HuH-7.5 (cell line): ENCODE results near the gene LYPD4.
"Not testable (repeated sequence)": the region's sequence is repeated elsewhere in the genome, so short reads cannot be mapped to it uniquely, and the experiment has no call there.

Experiments
- DNase-seq: peaks from one replicate; pipeline ENCODE4 v3.0.0; 2011; ENCODE audit warnings: low spot score

LYPD4 gene

GRCh38 chr19:41844601-41845000 is at the start of gene LYPD4:
LYPD4 (minus strand) TSS chr19:41844683; CDS start chr19:41839285, 5,398 bp downstream.
- no peak for DNase-seq

DNA sequence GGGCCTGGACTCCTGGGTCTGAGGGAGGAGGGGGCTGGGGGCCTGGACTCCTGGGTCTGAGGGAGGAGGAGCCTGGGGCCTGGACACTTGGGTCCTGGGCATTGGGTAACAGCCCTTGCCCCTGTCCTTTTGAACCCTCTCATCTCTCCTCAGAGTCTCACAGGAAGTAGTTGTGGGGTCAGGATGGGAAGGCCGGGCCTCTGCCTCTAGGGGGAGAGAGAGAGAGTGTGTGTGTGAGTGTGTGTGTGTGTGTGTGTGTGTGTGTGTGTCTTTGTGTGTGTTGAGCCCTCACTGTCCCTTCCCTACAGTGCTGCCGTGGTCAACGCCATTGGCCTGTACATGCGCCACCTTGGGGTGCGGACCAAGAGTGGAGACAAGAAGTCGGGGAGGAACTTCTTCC is 49.4 kb upstream of the LYPD4 start:
- no peak for DNase-seq

GRCh38 chr19:41892173-41892902 is 47.9 kb upstream of the LYPD4 start:
- no peak for DNase-seq

GRCh38 chr19:41890936-41891335 is 46.5 kb upstream of the LYPD4 start:
- DNase-seq: no peak

DNA sequence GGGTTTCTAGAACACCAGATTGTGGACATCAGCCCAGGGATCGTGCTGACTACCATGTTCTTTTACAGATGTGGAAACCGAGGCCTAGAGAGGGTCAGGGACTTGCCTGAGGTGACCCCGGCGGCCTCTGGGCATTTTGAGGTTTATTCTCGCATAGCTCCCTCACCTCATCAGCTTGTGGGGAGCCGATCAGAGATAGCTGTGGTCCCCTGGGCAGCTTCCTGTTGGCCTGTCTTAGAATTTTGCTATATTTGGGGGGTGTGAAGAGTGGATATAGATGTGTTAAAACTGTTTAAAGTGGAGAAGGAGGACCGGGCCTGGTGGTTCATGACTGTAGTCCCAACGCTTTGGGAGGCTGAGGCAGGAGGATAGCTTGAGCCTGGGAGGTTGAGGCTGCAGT is 45.4 kb upstream of the LYPD4 start:
- DNase-seq: no peak

GRCh38 chr19:41888926-41889325 is 44.4 kb upstream of the LYPD4 start:
- no peak for DNase-seq

DNA sequence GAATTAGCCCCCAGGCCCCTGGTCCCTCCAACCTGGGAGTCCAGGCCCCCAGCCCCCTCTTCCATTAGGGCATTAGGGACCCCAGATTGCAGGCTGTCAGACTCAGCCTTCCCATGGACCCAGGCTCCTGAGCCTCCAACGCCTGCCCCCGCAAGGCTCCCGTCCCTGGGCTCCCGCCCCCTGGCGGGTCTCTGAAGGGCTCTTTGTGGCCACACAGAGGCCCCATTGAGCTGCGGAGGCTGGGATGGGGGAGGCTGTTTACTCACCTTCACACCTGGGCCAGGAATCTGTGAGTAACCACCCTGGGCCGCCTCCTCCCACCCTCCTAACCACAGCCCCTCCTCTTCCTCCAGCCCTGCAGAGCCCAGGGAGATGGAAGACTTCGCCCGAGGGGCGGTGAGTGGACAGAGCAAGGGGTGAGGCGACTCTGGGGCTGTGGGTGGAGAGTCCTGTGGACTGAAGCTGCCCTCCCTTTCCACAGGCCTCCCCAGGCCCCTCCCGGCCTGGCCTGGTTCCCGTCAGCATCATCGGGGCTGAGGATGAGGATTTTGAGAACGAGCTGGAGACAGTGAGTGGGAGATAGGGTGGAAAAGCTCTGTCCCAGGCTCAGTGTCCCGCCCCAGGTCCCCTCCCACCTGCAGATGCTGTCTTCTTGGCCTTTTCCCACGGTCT is 43.4 kb upstream of the LYPD4 start:
- DNase-seq: peak; percentile 48

GRCh38 chr19:41886761-41887710 is 42.6 kb upstream of the LYPD4 start:
- DNase-seq: no peak

DNA sequence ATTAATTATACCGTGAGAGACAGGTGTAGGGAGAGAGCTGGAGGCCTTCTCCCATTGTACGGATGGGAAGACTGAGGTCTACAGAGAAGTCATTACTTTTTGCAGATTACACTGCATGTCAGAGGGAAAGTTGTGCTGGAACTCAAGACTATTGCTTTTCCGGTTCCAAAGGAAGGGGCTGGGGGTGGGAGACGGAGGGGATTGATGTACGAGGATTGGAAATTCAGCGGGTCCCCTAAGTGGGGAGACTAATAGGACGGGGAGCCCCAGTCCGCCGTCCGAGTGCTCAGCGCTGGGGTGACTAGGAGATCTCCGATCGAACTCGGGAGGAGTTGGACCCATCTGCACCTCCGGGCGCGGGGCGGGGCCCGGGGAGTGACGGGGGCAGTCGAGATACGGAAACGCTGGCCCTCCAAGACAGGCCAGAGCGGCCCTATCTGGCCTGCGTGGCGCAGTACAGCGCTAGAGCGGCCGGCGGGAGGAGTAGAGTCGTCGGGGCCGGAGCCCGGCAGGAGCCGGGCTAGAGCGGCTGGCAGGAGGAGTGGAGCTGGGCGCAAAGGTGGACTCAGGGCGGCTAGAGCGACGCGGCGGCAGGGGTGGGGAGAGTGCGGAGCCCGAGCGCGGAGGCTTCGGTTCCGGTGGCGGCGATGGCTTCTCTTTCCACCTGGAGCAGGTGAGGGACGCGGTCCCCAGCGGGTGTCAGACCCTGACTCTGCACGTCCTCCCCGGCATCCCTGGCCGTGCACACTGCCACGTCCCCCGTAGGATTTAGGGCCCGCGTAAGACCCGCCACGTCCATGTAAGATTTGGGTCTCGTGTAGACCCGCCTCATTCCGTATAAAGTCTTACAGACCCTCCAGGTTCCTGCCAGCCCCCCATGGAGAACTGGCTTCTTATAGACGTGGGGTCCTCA is 39.6 kb upstream of the LYPD4 start:
- peak; percentile 99 for DNase-seq

DNA sequence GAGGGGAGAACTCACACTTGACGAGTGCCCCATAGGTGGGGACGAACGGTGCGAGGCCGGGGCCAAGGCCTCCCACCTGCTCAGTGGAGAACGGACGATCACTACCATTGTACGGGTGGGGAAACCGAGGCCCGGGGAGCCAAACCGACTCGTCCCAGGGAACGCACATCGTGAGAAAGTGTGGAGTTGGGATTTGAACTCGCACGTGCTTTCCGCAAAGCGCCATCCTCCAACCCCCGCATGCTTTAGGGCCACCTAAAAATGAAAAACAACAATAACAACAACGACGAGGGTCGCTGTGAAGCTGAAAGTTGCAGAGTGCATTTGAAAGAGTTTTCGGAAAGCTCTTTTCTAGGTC is 39.0 kb upstream of the LYPD4 start:
- DNase-seq: no peak

DNA sequence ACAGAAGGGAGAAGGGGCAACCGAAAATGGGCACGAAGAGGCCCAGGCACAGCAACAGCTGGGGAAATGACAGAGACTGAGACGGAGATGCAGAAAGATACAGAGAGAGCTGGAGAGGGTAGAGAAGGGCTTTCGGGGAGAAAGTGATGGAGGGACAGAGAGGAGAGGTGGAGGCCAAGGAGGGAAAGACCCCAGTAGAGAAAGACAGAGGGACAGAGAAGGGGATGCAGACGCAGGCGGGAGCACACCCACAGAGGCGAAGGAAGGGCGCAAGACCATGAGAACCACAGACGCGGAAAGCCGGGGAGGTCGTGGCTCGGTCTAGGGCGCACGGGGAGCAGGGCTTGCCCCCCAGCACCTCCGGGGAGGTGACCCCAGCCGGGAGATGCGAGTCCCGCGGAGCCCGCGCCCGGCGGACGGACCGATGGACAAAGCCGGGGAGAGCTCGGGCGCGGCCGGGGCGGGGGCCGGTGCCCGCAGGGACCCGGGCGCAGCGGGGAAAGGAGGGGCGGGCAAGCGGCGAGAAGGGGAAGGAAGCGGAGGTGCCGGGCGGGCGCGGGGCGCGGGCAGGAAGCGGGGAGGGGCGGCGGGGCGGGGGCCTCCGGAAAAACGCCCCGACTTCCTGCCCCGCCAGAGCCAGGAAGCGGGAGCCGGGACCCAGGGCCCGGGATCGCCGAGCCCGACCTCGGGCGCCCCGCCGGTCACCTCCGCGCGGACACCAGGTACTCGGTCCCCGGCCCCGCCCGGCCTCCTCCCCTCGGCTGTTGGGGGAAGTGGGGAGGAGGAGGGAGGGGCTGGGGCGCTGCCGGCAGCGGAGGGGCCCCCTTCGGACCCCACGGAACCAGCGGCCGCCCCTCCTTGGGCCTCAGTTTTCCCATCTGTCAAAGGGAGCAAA is 38.3 kb upstream of the LYPD4 start, which contains the start of gene ARHGEF1:
Gene ARHGEF1 (plus strand): TSS at position 617 of the 895 bp plus-strand sequence. CDS start 4,899 bp downstream, outside the sequence.
- DNase-seq: peak; percentile 78

- no peak for DNase-seq
Observed at GRCh38 chr19:41880329-41880708, 35.8 kb upstream of the LYPD4 start.

DNA sequence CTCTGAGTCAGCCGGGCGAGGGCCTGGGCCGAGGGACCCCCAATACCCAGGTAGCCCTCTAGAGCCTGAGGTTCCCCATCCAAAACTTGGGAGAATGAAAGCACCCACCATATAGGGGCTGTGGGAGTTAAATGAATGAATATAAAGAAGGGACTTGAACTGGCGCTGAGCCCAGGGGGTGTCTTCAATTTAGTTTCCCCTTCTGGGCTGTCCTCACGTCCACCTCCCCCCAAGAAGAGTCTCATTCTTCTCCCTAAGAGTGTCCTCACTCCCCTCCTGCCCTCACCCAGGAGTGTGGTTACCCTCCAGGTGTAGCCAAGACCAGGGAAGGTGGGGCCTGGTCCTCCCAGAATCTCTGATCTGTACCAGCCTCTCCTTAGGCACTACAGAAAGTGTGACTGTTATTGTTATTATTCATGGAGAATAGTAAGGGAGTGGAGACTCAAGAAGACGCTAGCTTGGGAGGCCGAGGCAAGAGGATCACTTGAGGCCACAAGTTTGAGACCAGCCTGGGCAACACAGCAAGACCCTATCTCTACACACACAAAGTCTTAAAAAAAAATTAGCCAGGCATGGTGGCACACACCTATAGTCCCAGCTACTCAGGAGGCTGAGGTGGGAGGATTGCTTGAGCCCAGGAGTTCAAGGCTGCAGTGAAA is 35.3 kb upstream of the LYPD4 start:
- DNase-seq: no peak

GRCh38 chr19:41879080-41879479 is 34.6 kb upstream of the LYPD4 start:
- no peak for DNase-seq

DNA sequence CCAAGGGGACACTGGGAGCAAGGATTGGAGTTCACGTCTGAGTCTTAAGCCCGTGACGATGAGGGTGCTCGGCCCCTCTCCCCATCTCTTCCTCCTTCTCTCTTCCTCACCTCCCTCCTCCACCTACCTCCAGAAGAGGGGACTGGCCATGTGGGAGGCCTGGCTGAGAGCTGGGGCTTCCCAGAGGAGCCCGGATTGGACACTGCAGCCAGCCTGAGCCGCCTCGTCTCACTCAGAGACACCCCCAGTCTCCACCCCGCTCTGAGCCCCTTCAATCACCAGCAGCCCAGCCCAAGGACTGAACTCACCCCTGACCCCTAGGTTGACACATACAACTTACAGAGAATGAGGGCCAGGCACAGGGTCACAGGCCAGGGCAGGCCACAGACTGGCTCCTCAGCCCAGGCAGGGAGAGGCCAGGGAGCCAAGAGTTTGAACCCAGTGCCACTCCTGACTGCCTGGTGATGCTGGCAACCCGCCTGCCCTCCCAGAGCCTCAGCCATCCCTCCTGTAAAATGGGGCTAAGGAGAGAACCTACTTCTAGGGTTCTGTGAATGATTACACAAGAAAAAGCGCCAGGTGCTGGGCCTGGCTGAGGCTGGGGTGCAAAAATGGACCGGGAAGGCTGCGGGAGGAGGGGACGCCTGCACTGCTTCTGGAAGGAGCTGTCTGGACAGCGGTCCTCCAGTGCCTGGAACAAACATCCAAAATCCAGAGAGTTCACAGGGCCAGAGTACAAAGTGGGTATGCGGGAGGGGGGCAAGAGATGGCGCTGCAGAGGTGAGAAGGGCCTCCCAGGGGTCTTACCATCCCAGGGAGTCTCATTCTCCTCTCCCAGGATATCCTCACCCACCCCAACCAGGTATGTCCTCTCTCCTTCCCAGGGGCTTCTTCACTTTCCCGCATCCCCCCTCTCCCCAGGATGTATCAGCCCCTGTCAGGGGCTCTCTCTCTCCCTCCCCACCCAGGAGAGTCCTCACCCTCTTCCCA is 33.7 kb upstream of the LYPD4 start:
- DNase-seq: no peak

DNA sequence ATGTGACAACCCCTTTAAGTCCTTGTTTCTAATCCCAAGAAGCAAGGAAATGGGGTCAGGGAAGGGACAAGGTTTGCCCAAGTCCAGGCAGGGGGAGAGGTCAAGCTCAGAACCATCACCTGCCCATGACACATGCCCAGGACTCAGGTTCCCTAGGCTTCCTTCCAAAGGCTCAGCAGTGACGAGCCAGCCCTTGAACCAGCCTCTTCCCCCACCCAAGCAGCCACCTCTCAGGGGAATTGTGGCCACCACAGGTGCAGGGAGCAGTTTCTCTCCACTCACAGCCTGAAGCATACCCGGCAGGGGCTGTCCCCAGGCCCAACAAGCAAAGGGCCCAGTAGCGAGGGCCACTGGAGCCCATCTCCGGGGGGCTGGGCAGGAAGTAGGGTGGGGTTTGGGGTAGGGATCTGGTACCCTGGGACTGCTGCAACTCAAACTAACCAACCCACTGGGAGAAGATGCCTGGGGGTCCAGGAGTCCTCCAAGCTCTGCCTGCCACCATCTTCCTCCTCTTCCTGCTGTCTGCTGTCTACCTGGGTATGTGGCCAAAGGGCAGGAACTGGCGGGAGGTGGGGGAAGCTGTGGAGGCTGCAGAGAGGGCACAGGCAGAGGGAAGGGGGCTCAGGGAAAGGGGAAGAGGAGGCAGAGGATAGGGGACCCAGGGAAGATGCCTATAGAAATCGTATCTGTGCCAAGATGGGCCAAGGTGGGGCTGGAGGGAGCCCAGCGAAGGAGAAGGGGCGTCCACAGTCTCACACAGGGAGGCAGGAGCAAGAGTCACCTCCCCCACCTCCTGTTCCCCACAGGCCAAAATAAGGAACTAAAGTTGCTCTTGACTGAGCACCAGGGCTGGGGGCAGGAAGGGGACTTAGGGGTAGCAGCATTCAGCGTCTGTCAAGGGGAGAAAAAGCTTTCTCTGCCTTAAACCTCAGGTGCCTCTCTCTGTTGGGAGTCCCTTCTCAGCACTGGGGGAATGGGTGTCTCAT is 32.7 kb upstream of the LYPD4 start, which contains the start of gene CD79A:
Gene CD79A (plus strand): TSS at position 433 of the 986 bp plus-strand sequence. CDS start 26 bp downstream, at position 459.
- DNase-seq: no peak

- DNase-seq: not testable (repeated sequence)
Observed at GRCh38 chr19:41875973-41876372, 31.5 kb upstream of the LYPD4 start.
